Measurements from ENCODE around the gene SERP2. TPM values are rescaled to one million over a fixed set of nuclear protein-coding genes. Genes with fewer than 3 reads are reported as not detected.

The SERP2 gene
- total RNA-seq, 4 donors from 2014 or later: 0.27 to 1.8 TPM; not detected in 2

DNA sequence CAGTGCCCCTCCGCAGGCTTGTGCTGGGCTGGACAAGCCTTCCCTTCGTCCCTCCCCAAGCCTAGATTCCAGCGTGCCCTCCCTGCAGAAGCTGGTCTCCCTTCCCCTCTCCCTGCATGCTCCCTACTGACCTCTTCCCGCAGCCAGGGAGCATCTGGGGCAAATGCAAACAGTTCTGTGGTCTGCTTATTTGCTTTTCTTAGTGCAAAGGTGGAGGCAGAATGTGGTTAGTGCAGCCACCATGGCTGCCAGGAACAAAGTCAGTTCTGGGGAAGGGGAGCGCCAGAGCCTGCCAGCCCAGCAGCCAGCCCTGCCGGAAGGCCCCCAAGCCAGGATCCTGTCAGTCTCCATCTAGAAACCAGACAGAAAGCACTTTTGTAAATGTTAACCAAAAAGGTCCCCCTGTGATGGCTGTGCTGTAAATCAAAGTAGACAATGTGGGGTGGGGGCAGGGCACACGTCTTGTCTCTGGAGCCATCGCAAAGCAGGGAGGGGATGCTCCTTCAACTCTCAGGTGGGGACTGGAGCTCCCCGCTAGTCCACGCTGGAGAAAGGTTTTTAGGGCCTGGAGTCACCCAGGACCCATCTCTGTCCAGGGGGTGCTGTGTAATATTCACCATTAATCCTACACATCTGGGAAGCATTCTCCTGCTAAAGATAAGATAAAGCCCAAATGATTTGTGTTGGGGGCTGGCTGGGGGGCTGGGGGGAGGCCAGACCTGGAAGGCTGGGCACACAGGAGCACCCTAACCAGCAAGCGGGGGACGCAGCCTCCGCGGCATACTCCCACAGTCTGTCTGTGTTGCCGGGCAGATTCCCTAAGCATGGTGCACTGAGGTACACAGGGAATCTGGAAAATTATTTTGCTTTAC lies 30.9 kb downstream of the SERP2 start:
- intact Hi-C loops (cut with DNase I; ENCODE audit: low total_unique reads): no loop called here
- no peak overlapping the region for H3K4me3 ChIP-seq (ENCODE audit: low read depth, poor library complexity, severe bottlenecking)
- 79% methylated on average over 15 of the region's 15 CpGs for whole genome bisulfite sequencing, 2 donors
- TF ChIP-seq, protein P1, sequence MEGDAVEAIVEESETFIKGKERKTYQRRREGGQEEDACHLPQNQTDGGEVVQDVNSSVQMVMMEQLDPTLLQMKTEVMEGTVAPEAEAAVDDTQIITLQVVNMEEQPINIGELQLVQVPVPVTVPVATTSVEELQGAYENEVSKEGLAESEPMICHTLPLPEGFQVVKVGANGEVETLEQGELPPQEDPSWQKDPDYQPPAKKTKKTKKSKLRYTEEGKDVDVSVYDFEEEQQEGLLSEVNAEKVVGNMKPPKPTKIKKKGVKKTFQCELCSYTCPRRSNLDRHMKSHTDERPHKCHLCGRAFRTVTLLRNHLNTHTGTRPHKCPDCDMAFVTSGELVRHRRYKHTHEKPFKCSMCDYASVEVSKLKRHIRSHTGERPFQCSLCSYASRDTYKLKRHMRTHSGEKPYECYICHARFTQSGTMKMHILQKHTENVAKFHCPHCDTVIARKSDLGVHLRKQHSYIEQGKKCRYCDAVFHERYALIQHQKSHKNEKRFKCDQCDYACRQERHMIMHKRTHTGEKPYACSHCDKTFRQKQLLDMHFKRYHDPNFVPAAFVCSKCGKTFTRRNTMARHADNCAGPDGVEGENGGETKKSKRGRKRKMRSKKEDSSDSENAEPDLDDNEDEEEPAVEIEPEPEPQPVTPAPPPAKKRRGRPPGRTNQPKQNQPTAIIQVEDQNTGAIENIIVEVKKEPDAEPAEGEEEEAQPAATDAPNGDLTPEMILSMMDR (IDR thresholded peaks at IDR 0.05): no peak
- no peak for DNase-seq (ENCODE audit: low spot score in 2 of 2)

DNA sequence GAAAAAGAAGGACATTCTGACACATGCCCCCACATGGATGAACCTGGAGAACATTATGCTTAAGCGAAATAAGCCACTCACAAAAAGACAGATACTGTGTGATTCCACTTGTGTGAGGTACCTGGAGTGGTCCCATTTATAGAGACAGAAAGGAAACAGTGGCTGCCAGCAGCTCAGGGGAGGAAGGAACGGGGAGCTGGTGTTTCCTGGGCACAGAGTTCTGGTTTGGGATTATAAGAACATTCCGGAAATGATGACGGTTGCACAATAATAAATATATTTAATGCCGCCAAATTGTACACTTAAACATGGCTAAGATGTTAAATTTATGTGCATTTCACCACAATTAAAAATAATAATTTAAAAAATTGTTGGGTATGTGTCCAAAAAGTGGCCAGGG lies 33.0 kb downstream of the SERP2 start:
- TF ChIP-seq, protein P1 (IDR thresholded peaks at IDR 0.05): no peak
- TF ChIP-seq POLR2A (IDR thresholded peaks at IDR 0.05): no peak
- DNase-seq (ENCODE audit: low spot score in 2 of 2): no peak
- WGBS, 2 donors: 79 to 80% methylated on average over 5 of the region's 5 CpGs
- H3K4me3 ChIP-seq (ENCODE audit: low read depth, poor library complexity, severe bottlenecking): no peak overlapping the region
- intact Hi-C loops (cut with DNase I; ENCODE audit: low total_unique reads): no loop called here

DNA sequence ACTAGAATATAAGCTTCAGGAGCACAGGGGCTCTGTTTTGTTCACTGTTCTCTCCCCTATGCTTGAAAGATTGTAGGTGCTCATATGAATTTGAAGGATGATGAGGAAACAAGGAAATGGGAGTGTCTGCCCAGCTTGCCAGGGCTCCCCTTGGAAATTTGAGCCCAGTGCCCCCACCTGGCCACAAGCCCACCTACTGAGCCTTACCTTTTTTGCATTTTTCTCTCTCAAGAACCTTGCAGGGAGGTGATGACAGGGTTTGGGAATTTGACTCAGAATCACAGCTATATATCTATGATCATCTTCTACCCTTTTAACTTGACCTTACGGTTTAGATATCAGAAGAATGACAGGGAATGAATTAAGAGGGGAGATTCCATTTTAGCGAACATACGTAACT lies 33.8 kb downstream of the SERP2 start:
- WGBS, 2 donors: 65 to 78% methylated on average over 3 of the region's 3 CpGs
- H3K4me3 ChIP-seq (ENCODE audit: low read depth, poor library complexity, severe bottlenecking): no peak overlapping the region
- intact Hi-C loops (cut with DNase I; ENCODE audit: low total_unique reads): no loop called here
- TF ChIP-seq POLR2A (IDR thresholded peaks at IDR 0.05): no peak
- TF ChIP-seq, protein P1 (IDR thresholded peaks at IDR 0.05): no peak
- DNase-seq (ENCODE audit: low spot score in 2 of 2): no peak

- WGBS, 2 donors: 88 to 94% methylated on average over 7 of the region's 7 CpGs
- TF ChIP-seq, protein P1 (IDR thresholded peaks at IDR 0.05): no peak
- no peak for TF ChIP-seq POLR2A (IDR thresholded peaks at IDR 0.05)
- H3K4me3 ChIP-seq (ENCODE audit: low read depth, poor library complexity, severe bottlenecking): no peak overlapping the region
- no peak for DNase-seq (ENCODE audit: low spot score in 2 of 2)
- intact Hi-C loops (cut with DNase I; ENCODE audit: low total_unique reads): no loop called here
Measured at GRCh38 chr13:44407891-44408290, 34.3 kb downstream of the SERP2 start.

DNA sequence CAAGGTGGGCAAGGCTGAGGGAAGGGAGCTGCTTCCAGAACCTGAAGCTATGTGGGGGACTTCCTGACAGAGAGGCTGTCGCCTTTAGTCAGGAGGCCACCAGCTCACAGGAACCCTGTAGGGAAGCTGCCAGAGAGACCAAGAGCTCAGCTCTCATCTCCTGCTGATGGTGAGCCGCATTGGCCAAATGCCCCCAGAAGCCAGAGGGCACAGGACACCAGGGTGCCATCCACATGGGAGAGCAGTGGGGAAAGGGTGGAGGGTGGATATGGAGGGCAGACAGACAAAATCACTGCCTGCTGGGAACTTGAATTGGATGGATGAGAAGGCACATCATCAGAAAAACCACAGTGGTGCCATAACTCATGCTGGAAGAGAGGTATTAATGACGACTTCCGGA lies 36.0 kb downstream of the SERP2 start:
- intact Hi-C loops (cut with DNase I; ENCODE audit: low total_unique reads): no loop called here
- TF ChIP-seq, protein P1 (IDR thresholded peaks at IDR 0.05): no peak
- TF ChIP-seq POLR2A (IDR thresholded peaks at IDR 0.05): no peak
- DNase-seq (ENCODE audit: low spot score in 2 of 2): no peak
- whole genome bisulfite sequencing, 2 donors: 77 to 85% methylated on average over 4 of the region's 4 CpGs
- no peak overlapping the region for H3K4me3 ChIP-seq (ENCODE audit: low read depth, poor library complexity, severe bottlenecking)
